ENCODE data around the gene MSH3. TPM values are rescaled to one million over a fixed set of nuclear protein-coding genes. Genes with fewer than 3 reads are reported as not detected.

Gene MSH3
- total RNA-seq, 1 experiment from 2014 or later: 21.9 TPM

DNA sequence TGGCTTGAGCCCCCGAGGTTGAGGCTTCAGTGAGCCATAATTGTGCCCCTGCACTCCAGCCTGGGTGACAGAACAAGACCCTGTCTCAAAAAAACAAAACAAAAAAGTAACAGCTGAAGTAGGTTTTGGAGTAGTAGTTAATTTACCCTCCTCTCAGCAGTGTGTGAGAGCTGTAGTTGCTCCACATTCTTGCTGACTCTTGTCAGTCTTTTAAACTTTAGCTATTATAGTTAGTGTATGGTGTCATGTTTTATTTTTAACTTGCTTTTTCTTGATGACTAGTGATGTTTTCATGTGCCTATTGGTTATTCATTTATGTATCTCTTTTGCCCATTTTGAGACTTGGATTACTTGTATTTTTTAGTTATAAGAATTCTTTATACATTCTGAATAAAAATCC lies 53.2 kb downstream of the MSH3 start:
- POLR2A ChIA-PET: no interaction called here
- intact Hi-C loops (cut with micrococcal nuclease): no loop called here
- H3K36me3 Mint-ChIP-seq (ENCODE audit: insufficient read depth, unreplicated experiment): peaks cover 26% of the 10 kb centered on the region
- H3K27ac Mint-ChIP-seq (ENCODE audit: low read depth, unreplicated experiment): no peak overlapping the region
- BruUV-seq (replicated peaks): no TSS peak
- H3K27me3 Mint-ChIP-seq (ENCODE audit: insufficient read depth, unreplicated experiment): no peaks in the 10 kb centered on the region
- no peak overlapping the region for H3K4me3 Mint-ChIP-seq (ENCODE audit: unreplicated experiment)
- CTCF ChIA-PET: interaction anchor here (1.1 kb wide), 1 partner anchor 458 kb away, joined by 4 read pairs; no protein-coding TSS in a partner anchor
- H3K4me1 Mint-ChIP-seq (ENCODE audit: insufficient read depth, unreplicated experiment): no peaks in the 10 kb centered on the region
- H3K9me3 Mint-ChIP-seq (ENCODE audit: unreplicated experiment): no peaks in the 10 kb centered on the region
- TF ChIP-seq, protein P1, sequence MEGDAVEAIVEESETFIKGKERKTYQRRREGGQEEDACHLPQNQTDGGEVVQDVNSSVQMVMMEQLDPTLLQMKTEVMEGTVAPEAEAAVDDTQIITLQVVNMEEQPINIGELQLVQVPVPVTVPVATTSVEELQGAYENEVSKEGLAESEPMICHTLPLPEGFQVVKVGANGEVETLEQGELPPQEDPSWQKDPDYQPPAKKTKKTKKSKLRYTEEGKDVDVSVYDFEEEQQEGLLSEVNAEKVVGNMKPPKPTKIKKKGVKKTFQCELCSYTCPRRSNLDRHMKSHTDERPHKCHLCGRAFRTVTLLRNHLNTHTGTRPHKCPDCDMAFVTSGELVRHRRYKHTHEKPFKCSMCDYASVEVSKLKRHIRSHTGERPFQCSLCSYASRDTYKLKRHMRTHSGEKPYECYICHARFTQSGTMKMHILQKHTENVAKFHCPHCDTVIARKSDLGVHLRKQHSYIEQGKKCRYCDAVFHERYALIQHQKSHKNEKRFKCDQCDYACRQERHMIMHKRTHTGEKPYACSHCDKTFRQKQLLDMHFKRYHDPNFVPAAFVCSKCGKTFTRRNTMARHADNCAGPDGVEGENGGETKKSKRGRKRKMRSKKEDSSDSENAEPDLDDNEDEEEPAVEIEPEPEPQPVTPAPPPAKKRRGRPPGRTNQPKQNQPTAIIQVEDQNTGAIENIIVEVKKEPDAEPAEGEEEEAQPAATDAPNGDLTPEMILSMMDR (IDR thresholded peaks at IDR 0.05; ENCODE audit: unreplicated experiment): no peak
- no peak for DNase-seq (ENCODE audit: unreplicated experiment)

DNA sequence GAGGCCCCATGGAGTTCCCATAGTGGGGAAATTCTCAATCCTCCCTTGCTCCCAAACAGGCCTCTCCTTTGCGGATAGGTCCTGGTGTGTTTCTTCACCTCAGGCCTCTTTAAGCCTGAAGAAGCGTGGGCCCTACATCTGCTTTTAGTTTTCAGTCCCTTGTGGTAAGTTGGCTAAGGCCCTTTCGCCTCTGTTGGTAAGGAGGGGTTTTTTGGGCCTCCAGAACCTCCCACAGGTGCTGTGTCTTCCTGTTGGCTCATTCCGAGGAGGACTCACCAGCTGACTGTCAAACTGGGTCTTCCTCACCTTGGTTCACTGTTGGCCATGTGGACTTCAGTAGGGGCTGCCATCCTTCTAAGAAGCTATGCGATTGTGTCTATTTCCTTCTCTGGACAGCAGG lies 56.8 kb downstream of the MSH3 start:
- POLR2A ChIA-PET: no interaction called here
- intact Hi-C loops (cut with micrococcal nuclease): no loop called here
- CTCF ChIA-PET: interaction anchor here (0.6 to 2.3 kb wide), 5 partner anchors 14 to 588 kb away, joined by 3 to 9 read pairs (median 6); no protein-coding TSS in a partner anchor
- BruUV-seq (replicated peaks): no TSS peak
- peaks cover 30% of the 10 kb centered on the region for H3K36me3 Mint-ChIP-seq (ENCODE audit: insufficient read depth, unreplicated experiment)
- no peaks in the 10 kb centered on the region for H3K9me3 Mint-ChIP-seq (ENCODE audit: unreplicated experiment)
- H3K27me3 Mint-ChIP-seq (ENCODE audit: insufficient read depth, unreplicated experiment): no peaks in the 10 kb centered on the region
- H3K4me1 Mint-ChIP-seq (ENCODE audit: insufficient read depth, unreplicated experiment): no peaks in the 10 kb centered on the region
- no peak overlapping the region for H3K4me3 Mint-ChIP-seq (ENCODE audit: unreplicated experiment)
- no peak for DNase-seq (ENCODE audit: unreplicated experiment)
- TF ChIP-seq, protein P1 (IDR thresholded peaks at IDR 0.05; ENCODE audit: unreplicated experiment): no peak
- no peak overlapping the region for H3K27ac Mint-ChIP-seq (ENCODE audit: low read depth, unreplicated experiment)

DNA sequence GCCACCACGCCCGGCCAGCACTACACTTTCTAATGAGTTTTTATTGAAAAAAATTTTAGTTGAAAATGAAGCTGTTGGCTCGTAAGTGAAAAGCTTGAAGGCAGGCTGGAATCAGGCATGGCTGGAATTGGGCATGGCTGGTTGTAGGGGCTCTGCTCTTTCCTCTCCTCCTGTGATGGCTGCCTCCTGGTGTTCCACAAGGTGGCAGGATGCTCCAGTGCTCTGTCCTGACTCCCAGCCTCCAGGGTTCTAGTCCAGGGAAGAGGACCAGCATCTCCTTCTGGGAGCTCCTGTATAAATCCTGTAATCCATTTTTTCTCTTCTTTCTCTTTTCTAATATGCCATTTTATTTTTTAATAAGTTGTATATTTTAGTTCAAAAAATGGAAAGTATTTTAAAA lies 57.5 kb downstream of the MSH3 start:
- H3K4me3 Mint-ChIP-seq (ENCODE audit: unreplicated experiment): no peak overlapping the region
- BruUV-seq (replicated peaks): no TSS peak
- no peak overlapping the region for H3K27ac Mint-ChIP-seq (ENCODE audit: low read depth, unreplicated experiment)
- no peaks in the 10 kb centered on the region for H3K9me3 Mint-ChIP-seq (ENCODE audit: unreplicated experiment)
- no peaks in the 10 kb centered on the region for H3K27me3 Mint-ChIP-seq (ENCODE audit: insufficient read depth, unreplicated experiment)
- intact Hi-C loops (cut with micrococcal nuclease): loop anchor here (1.0 kb wide), 2 partner anchors 396 to 453 kb away; no protein-coding TSS in a partner anchor
- ChIA-PET CTCF (interaction anchor here (0.6 to 2.3 kb wide), 9 partner anchors 13 to 479 kb away, joined by 3 to 9 read pairs (median 3); no protein-coding TSS in a partner anchor), POLR2A (interaction anchor here (0.7 to 0.8 kb wide), 2 partner anchors 13 to 396 kb away, joined by 3 to 5 read pairs; no protein-coding TSS in a partner anchor)
- no peaks in the 10 kb centered on the region for H3K4me1 Mint-ChIP-seq (ENCODE audit: insufficient read depth, unreplicated experiment)
- peaks cover 30% of the 10 kb centered on the region for H3K36me3 Mint-ChIP-seq (ENCODE audit: insufficient read depth, unreplicated experiment)
- TF ChIP-seq, protein P1 (IDR thresholded peaks at IDR 0.05; ENCODE audit: unreplicated experiment): peak; percentile 41
- peak; percentile 48 for DNase-seq (ENCODE audit: unreplicated experiment)

DNA sequence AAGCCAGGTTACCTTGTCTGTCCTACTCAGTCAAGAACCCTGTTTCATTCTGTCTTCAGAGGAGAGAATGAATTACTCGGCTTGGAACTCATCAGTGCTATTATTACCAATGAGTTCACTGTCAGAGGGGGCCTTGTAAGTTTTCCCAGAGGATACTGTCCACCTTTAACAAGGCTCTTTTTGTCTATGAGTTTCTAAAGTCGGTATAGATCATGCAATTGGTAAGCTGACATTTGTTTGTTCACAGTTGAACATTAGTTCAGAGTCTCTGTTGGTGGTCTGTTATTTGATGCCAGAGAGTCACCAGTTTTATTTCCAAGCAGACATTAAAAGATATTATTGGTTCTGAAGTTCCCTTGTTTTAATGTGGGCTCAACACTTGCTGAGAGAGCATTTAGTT lies 58.5 kb downstream of the MSH3 start:
- intact Hi-C loops (cut with micrococcal nuclease): loop anchor here (1.0 kb wide), 2 partner anchors 395 to 452 kb away; no protein-coding TSS in a partner anchor
- TF ChIP-seq, protein P1 (IDR thresholded peaks at IDR 0.05; ENCODE audit: unreplicated experiment): no peak
- BruUV-seq (replicated peaks): no TSS peak
- H3K9me3 Mint-ChIP-seq (ENCODE audit: unreplicated experiment): no peaks in the 10 kb centered on the region
- H3K27me3 Mint-ChIP-seq (ENCODE audit: insufficient read depth, unreplicated experiment): no peaks in the 10 kb centered on the region
- no peak overlapping the region for H3K4me3 Mint-ChIP-seq (ENCODE audit: unreplicated experiment)
- POLR2A ChIA-PET: no interaction called here
- peaks cover 30% of the 10 kb centered on the region for H3K36me3 Mint-ChIP-seq (ENCODE audit: insufficient read depth, unreplicated experiment)
- CTCF ChIA-PET: interaction anchor here (1.1 to 1.3 kb wide), 2 partner anchors 453 to 478 kb away, joined by 3 read pairs; no protein-coding TSS in a partner anchor
- no peak for DNase-seq (ENCODE audit: unreplicated experiment)
- no peak overlapping the region for H3K27ac Mint-ChIP-seq (ENCODE audit: low read depth, unreplicated experiment)
- H3K4me1 Mint-ChIP-seq (ENCODE audit: insufficient read depth, unreplicated experiment): no peaks in the 10 kb centered on the region

All from MCF 10A (cell line).